HepG2 (cell line): ENCODE data around the gene DIS3L2.

Experiments
- BCL3 ChIP-seq: sonication (generic); formaldehyde crosslinking; IDR thresholded peaks from 2 replicates; pipeline ENCODE4 v1.5.1; 2020; ENCODE audit warnings: mild to moderate bottlenecking, missing genetic modification reagents, moderate library complexity
- CBFB ChIP-seq: sonication (generic); formaldehyde crosslinking; IDR thresholded peaks from 2 replicates; pipeline ENCODE4 v1.4.0; 2020; ENCODE audit warnings: missing genetic modification reagents
- CTCF ChIP-seq: sonication (generic); formaldehyde crosslinking; IDR thresholded peaks from 2 replicates; pipeline ENCODE4 v1.5.0; 2020; ENCODE audit warnings: mild to moderate bottlenecking, missing genetic modification reagents, moderate library complexity
- ELF4 ChIP-seq: sonication (generic); formaldehyde crosslinking; IDR thresholded peaks from 2 replicates; pipeline ENCODE4 v1.5.0; 2020; ENCODE audit warnings: missing genetic modification reagents, mild to moderate bottlenecking, moderate library complexity, borderline replicate concordance
- KLF16 ChIP-seq, 2 experiments: sonication (generic) in 1 of 2; formaldehyde crosslinking in 1 of 2; IDR thresholded peaks; 2 replicates each; pipeline versions ENCODE4 v1.6.1 to v1.8.0; 2016 to 2023; ENCODE audit warnings: missing genetic modification reagents in 2 of 2, missing compliant biosample characterization in 1 of 2
- MAZ ChIP-seq, 2 experiments: sonication (generic) in 1 of 2; formaldehyde crosslinking in 1 of 2; IDR thresholded peaks; 2 replicates each; pipeline versions ENCODE4 v1.5.0 to v1.6.1; 2012 to 2020; ENCODE audit warnings: low read depth in 2 of 2, mild to moderate bottlenecking in 2 of 2, borderline replicate concordance in 1 of 2, improper control_type of control experiment in 1 of 2, low read length in 1 of 2, missing genetic modification reagents in 1 of 2, moderate library complexity in 1 of 2
- POGK ChIP-seq: sonication (generic); formaldehyde crosslinking; conservative IDR thresholded peaks from 2 replicates; pipeline ENCODE4 v1.8.0; 2022; ENCODE audit warnings: mild to moderate bottlenecking, moderate library complexity, missing genetic modification reagents
- POLR2A ChIP-seq, 2 experiments: IDR thresholded peaks; 2 replicates each; pipeline ENCODE4 v1.6.1; 2011; ENCODE audit warnings: low read depth in 2 of 2, low read length in 2 of 2, mild to moderate bottlenecking in 1 of 2, moderate library complexity in 1 of 2; ENCODE audit not compliant: insufficient read depth in 1 of 2
- RELA ChIP-seq: sonication (generic); formaldehyde crosslinking; IDR thresholded peaks from 2 replicates; pipeline ENCODE4 v1.4.0; 2020; ENCODE audit warnings: missing genetic modification reagents
- SMC3 ChIP-seq: IDR thresholded peaks from 2 replicates; pipeline ENCODE4 v1.6.1; 2011; ENCODE audit warnings: low read length, improper control_type of control experiment
- ZBTB49 ChIP-seq: sonication (generic); formaldehyde crosslinking; IDR thresholded peaks from 2 replicates; pipeline ENCODE4 v1.4.0; 2020; ENCODE audit warnings: missing genetic modification reagents, borderline replicate concordance
- ZBTB7B ChIP-seq: sonication (generic); formaldehyde crosslinking; IDR thresholded peaks from 2 replicates; pipeline ENCODE4 v1.4.0; 2020; ENCODE audit warnings: missing genetic modification reagents
- ZFP36L1 ChIP-seq: sonication (generic); formaldehyde crosslinking; IDR thresholded peaks from 2 replicates; pipeline ENCODE4 v1.8.0; 2022; ENCODE audit warnings: mild to moderate bottlenecking, missing genetic modification reagents, moderate library complexity
- ZNF775 ChIP-seq: sonication (generic); formaldehyde crosslinking; IDR thresholded peaks from 2 replicates; pipeline ENCODE4 v1.4.0; 2020; ENCODE audit warnings: missing genetic modification reagents, mild to moderate bottlenecking, moderate library complexity, borderline replicate concordance

- TF ChIP-seq CTCF (CRISPR knock-in tag) (no peak), KLF16 (CRISPR knock-in tag; IDR thresholded peaks at IDR 0.05) (no peak), ZFP36L1 (CRISPR knock-in tag) (no peak), POGK (CRISPR knock-in tag) (no peak), POLR2A (IDR thresholded peaks at IDR 0.05; ENCODE audit: insufficient read depth in 1 of 2, low read depth in 2 of 2, low read length in 2 of 2) (no peak), SMC3 (no peak), ZNF775 (CRISPR knock-in tag) (no peak), ELF4 (CRISPR knock-in tag) (no peak), ZBTB49 (CRISPR knock-in tag) (no peak), BCL3 (CRISPR knock-in tag) (no peak), RELA (no peak), CBFB (CRISPR knock-in tag) (no peak), ZBTB7B (CRISPR knock-in tag) (no peak), MAZ (IDR thresholded peaks at IDR 0.05; ENCODE audit: borderline replicate concordance, low read depth, low read length) (no peak), MAZ (CRISPR knock-in tag; IDR thresholded peaks at IDR 0.05; ENCODE audit: low read depth) (no peak)
These were observed 184.8 kb downstream of the DIS3L2 start for GRCh38 chr2:232146294-232146693.
